ENCODE data around the gene GSN.

DNA sequence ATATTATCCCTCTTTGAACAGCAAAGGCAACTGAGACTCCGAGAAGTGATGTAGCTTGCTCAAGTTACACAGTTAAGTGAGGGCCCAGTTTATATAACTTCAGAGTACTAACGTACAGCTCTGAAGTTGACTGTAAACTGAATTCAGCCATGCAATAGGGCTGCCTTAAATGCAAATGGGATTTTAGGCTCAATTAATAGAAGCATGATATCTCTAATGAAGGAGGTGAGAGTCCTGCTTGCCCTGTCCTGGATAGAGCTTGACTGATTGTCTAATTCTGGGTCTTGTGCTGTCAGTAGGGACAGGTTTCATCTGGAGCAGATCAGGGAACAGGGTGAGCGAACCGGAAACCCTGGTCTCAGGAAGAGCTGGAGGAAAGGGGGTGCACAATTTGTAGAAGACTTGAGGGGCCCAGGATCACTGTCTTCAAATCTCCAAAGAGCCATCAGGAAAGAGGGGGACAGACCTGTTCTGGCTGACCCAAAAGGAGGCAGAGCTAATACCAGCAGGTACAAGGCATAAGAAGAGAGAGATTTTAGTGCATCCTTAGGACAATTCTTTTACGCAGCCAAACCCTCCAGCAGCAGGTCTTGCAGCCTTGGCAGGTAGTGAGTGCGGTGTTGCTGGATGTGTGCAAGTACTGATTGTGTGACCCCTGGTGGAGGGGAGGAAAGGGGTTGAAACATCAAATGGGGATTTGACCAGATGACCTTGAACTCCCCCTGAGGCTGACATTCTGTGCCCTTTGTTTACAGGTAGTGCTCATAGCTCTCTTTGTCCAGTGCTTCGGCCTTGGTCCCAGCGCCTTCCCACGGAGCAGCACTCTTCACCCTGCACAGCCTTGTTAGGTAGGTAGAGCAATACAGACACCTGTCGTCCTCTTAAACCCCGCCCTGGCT, 13.0 kb downstream of the GSN start:
- TF ChIP-seq, protein P1, sequence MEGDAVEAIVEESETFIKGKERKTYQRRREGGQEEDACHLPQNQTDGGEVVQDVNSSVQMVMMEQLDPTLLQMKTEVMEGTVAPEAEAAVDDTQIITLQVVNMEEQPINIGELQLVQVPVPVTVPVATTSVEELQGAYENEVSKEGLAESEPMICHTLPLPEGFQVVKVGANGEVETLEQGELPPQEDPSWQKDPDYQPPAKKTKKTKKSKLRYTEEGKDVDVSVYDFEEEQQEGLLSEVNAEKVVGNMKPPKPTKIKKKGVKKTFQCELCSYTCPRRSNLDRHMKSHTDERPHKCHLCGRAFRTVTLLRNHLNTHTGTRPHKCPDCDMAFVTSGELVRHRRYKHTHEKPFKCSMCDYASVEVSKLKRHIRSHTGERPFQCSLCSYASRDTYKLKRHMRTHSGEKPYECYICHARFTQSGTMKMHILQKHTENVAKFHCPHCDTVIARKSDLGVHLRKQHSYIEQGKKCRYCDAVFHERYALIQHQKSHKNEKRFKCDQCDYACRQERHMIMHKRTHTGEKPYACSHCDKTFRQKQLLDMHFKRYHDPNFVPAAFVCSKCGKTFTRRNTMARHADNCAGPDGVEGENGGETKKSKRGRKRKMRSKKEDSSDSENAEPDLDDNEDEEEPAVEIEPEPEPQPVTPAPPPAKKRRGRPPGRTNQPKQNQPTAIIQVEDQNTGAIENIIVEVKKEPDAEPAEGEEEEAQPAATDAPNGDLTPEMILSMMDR (conservative IDR thresholded peaks at IDR 0.05; ENCODE audit: low read length) = no peak
- TF ChIP-seq EZH2phosphoT487 (IDR thresholded peaks at IDR 0.05; ENCODE audit: borderline replicate concordance) = no peak
